NCI-H146 treated with DMSO at 0.1 percent for 48 hours (cell line): Measurements from ENCODE around the gene PRSS2.
"Not testable (repeated sequence)": the region's sequence is repeated elsewhere in the genome, so short reads cannot be mapped to it uniquely, and the experiment has no call there.

Source experiments
- DNase-seq: peaks from one replicate; lab custom pipeline; 2025; ENCODE audit not compliant: unreplicated experiment; lab: John Stamatoyannopoulos, UW

Gene PRSS2

GRCh38 chr7:142758312-142758711 is 12.5 kb upstream of the PRSS2 start:
- not testable (repeated sequence) for DNase-seq

- no peak for DNase-seq
Observed at GRCh38 chr7:142759433-142759832, 11.3 kb upstream of the PRSS2 start.

GRCh38 chr7:142760071-142760642 is 10.6 kb upstream of the PRSS2 start:
- no peak for DNase-seq

- DNase-seq: not testable (repeated sequence)
Observed at GRCh38 chr7:142761606-142762005, 9.2 kb upstream of the PRSS2 start.

- no peak for DNase-seq
Observed at GRCh38 chr7:142762104-142762503, 8.7 kb upstream of the PRSS2 start.

GRCh38 chr7:142767451-142767850 is 3.3 kb upstream of the PRSS2 start:
- no peak for DNase-seq

GRCh38 chr7:142767861-142768260 is 2.9 kb upstream of the PRSS2 start:
- no peak for DNase-seq

- DNase-seq: not testable (repeated sequence)
Observed at GRCh38 chr7:142768885-142769284, 1.9 kb upstream of the PRSS2 start.

GRCh38 chr7:142771353-142771723 is 568 bp downstream of the PRSS2 start:
- no peak for DNase-seq

GRCh38 chr7:142772051-142772450 is 1.3 kb downstream of the PRSS2 start:
- no peak for DNase-seq

- no peak for DNase-seq
Observed at GRCh38 chr7:142772673-142773072, 1.9 kb downstream of the PRSS2 start.

- DNase-seq: no peak
Observed at GRCh38 chr7:142773230-142773629, 2.5 kb downstream of the PRSS2 start.

- DNase-seq: no peak
Observed at GRCh38 chr7:142773937-142774744, 3.4 kb downstream of the PRSS2 start.

GRCh38 chr7:142774826-142775225 is 4.1 kb downstream of the PRSS2 start:
- DNase-seq: no peak

- DNase-seq: not testable (repeated sequence)
Observed at GRCh38 chr7:142775351-142776115, 4.8 kb downstream of the PRSS2 start.

- DNase-seq: no peak
Observed at GRCh38 chr7:142776206-142776844, 5.6 kb downstream of the PRSS2 start.

GRCh38 chr7:142776845-142777225 is 6.1 kb downstream of the PRSS2 start:
- DNase-seq: not testable (repeated sequence)

- no peak for DNase-seq
Observed at GRCh38 chr7:142777318-142777717, 6.5 kb downstream of the PRSS2 start.

GRCh38 chr7:142782922-142783900 is 12.4 kb downstream of the PRSS2 start:
- peak; percentile 65 for DNase-seq

GRCh38 chr7:142784096-142784495 is 13.3 kb downstream of the PRSS2 start:
- DNase-seq: no peak
